Suprapubic skin (tissue), 3 donors: Measurements from ENCODE around the gene ZSCAN4.

Experiments
- EP300 ChIP-seq: sonication (generic); formaldehyde crosslinking; IDR thresholded peaks from one replicate; pipeline ENCODE4 v1.6.1; 2017; ENCODE audit warnings: antibody characterized with exemption
- TF ChIP-seq, protein P1 (sequence below), 2 donors: fragments of 200-600 bp in 1 of 2; fragments of 450-650 bp in 1 of 2; sonication (generic) in 1 of 2; IDR thresholded peaks; one replicate each; pipeline ENCODE4 v1.5.1; 2016 to 2019; ENCODE audit warnings: antibody characterized with exemption in 2 of 2, mild to moderate bottlenecking in 1 of 2, moderate library complexity in 1 of 2

DNA sequence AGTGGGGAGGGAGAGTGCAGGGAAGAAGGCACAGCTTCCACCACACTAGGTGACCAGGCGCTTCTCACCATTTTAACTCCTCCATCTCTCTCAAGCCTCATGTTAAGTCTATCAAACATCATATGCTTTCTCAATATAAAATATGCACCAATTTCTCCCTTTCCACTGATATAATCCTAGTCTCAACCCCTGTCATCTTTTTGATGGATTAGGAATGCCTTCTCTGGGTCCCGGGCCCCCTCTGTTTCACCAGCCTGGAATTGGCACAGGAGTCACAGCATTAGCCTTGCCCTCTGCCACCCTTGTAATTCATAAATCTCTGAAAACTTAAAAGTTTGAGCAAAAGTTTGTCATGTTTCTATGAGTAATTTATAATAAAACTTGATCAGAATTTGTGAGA is at the start of gene ZSCAN4:
- TF ChIP-seq, protein P1, sequence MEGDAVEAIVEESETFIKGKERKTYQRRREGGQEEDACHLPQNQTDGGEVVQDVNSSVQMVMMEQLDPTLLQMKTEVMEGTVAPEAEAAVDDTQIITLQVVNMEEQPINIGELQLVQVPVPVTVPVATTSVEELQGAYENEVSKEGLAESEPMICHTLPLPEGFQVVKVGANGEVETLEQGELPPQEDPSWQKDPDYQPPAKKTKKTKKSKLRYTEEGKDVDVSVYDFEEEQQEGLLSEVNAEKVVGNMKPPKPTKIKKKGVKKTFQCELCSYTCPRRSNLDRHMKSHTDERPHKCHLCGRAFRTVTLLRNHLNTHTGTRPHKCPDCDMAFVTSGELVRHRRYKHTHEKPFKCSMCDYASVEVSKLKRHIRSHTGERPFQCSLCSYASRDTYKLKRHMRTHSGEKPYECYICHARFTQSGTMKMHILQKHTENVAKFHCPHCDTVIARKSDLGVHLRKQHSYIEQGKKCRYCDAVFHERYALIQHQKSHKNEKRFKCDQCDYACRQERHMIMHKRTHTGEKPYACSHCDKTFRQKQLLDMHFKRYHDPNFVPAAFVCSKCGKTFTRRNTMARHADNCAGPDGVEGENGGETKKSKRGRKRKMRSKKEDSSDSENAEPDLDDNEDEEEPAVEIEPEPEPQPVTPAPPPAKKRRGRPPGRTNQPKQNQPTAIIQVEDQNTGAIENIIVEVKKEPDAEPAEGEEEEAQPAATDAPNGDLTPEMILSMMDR (IDR thresholded peaks at IDR 0.05) = no peak
- TF ChIP-seq EP300 = no peak
